SU-DHL-6 (cell line): ENCODE data around the gene TCEAL4.

Source experiments
- CTCF ChIP-seq: fragments of 200-600 bp; sonication (generic); IDR thresholded peaks from one replicate; pipeline ENCODE4 v1.5.1; 2017; ENCODE audit warnings: antibody characterized with exemption, mild to moderate bottlenecking, low read length, moderate library complexity; ENCODE audit not compliant: insufficient read depth, poor library complexity, severe bottlenecking
- EZH2phosphoT487 ChIP-seq: fragments of 200-600 bp; sonication (generic), shearing (Covaris generic); conservative IDR thresholded peaks from 2 replicates; pipeline ENCODE4 v1.6.1; 2018; ENCODE audit warnings: mild to moderate bottlenecking, antibody characterized with exemption, low read length, moderate library complexity, mixed read lengths

GRCh38 chrX:103552236-103552635 is 33.1 kb upstream of the TCEAL4 start:
- no peak for TF ChIP-seq CTCF
- TF ChIP-seq EZH2phosphoT487 = no peak
